HTERT RPE-1 (cell line): ENCODE results near the gene SH2B2.

Experiments
- in situ Hi-C: fragments of 300-500 bp; cut with MboI; formaldehyde crosslinking; loops from 4 replicates; pipeline ENCODE4 v1.14.3; 2020; ENCODE audit warnings: low sequenced_read_pairs

The SH2B2 gene

DNA sequence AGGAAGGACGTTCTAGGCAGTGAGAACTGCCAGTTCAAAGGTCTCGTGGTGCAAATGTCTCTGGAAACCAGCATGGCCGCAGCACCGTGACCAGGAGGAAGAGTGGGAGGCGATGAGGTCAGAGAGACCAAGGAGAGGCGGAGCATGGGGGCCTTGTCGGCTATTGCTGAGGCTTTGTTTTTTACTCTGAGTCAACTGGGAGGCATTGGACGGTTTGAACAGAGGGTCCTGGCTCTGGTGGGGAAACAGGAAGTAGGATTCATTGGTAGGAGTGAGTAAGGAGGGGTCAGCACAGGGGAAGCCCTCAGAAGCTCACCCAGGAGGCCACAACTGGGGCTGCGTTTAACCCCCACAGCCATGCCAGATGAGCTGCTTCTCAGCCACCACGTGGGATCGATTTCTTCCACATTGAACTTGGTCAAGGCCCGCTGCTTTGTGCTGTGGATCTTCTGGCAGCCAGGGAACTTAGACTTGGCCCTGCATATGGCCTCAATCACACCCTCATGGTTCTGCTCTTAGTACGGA, 22.2 kb upstream of the SH2B2 start:
- in situ Hi-C loops, result no loop called here

DNA sequence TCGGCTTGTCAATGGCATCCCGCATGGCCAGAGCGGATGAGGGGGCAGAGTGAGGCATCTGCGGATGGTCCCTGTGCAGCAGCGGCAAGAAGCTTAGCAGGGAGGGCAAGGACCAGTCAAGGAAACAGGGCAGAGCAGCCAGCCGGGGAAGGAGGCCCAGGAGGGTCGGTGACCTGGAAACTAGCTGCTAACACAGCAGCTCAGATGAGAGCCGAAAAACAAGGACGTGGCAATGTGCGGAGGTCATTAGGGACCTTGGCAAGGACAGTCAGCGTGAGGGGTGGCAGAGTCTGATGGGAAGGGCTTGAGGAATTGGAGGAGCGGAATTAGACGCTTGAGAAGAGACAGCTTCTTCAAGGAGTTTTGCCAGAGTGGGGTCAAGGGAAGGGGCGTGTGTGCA, 20.1 kb upstream of the SH2B2 start:
- in situ Hi-C loops, result no loop called here

DNA sequence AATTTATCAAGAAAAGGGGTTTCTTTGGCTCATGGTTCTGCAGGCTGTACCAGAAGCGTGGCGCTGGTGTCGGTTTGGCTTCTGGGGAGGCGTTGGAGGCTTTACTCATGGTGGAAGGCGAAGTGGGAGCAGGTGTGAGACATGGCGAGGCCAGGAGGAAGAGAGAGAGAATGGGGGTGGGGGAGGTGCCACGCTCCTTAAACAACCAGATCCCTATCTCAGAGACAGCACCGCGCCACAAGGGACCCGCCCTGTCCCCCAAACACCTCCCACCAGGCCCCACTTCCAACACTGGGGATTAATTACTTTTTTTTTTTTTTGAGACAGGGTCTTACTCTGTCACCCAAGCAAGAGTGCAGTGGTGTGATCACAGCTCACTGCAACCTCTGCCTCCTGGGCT, 18.0 kb upstream of the SH2B2 start:
- in situ Hi-C loops, result no loop called here

- in situ Hi-C loops, result no loop called here
Measured at GRCh38 chr7:102270178-102270887, 16.3 kb upstream of the SH2B2 start.

DNA sequence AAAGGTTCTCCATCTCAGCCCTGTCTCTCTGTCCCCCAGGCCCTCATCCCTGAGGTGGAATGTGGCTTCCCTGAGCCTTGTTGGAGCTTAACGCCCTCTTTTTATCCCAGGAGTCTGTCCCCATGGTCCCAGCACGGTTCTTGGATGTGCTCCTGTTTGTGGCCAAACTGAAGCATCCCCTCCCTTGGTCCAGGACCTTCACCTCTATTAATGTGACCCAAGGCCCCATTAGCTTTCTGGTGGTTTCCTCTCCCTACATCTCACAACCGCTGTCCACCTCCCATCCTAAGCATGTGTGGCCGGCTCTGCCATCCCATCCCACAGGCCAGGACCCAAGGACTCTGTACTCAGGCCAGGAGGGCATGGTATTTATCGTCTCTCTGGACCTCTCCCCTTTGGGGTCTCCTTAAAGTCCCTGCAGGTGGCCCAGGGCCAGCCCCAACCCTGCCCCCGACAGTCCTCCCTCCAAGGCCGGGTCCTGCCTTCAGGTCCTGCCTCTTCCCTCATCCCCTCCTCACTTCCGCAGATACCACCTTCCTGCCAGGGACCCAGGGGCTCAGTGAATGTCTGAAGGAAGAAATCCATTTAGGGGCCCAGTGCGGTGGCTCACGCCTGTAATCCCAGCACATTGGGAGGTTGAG, 15.4 kb upstream of the SH2B2 start:
- in situ Hi-C loops, result no loop called here

- in situ Hi-C loops, result no loop called here
Measured at GRCh38 chr7:102272075-102272916, 14.4 kb upstream of the SH2B2 start.

GRCh38 chr7:102272917-102273748, 13.5 kb upstream of the SH2B2 start:
- in situ Hi-C loops, result no loop called here

- in situ Hi-C loops, result no loop called here
Measured at GRCh38 chr7:102273749-102274712, 12.6 kb upstream of the SH2B2 start.

DNA sequence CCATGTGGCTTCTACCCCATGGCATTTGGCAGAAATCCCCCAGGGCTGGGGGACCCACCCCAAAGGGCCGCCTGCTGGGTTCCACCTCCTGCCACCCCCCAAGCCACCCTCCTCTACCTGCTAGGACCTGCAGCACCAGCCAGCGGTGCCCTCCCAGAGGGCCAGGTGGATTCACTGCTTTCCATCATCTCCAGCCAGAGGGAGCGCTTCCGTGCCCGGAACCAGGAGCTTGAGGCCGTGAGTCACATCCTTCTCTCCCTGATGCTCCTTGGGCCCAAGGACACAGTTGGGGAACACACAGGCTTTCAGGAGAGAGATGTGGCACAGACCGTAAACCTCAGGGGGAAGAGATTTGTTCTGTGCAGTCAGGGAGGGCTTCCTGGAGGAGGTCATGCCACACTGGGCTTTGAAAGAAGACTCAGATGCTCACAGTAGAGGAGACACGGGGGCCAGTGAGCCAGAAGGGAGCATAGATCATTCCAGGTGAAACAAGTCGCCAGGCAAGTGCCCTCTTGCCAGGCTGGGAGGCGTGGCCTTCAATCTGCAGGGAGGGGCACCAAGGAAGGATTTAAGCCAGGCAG, 11.5 kb upstream of the SH2B2 start:
- in situ Hi-C loops, result no loop called here

GRCh38 chr7:102277901-102278300, 8.8 kb upstream of the SH2B2 start:
- in situ Hi-C loops, result no loop called here

DNA sequence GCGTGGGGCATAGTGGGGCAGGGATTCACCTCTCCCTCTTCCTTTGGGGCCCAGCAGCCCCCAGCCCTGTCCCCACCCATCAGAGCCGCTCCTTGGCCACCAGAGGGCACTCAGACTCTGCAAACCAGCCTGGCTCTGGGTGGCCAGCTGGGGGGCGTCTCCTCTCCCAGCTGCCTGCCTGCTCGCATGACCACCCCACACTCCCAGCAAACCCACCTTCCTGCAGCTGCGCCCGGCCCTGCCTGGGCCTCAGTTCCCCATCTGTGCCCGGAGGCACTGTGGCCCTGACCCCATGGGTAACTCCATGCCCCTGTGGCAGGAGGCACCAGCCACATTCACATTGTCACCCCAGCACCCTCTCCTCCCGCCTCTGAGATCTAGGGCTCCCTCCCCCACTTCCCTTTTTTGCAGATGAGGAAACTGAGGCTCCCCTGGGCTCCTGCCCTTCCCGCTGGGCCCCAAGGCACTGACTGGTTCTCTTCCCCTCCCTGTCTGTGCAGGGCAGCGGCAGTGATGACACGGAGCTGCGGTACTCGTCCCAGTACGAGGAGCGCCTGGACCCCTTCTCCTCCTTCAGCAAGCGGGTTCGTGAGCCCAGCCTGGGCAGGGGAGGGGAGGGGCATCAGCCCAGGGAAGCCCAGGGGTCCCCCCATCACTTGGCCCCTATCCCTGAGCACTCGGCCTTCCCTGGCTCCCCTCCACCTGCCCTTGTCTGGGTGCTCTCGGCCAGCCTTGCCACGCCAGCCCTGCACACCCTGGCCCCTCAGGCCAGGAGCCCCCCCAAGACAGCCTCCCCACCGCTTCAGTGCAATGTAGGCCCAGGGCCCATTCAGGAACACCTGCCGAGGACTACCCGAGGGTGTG, 6.9 kb upstream of the SH2B2 start:
- in situ Hi-C loops, result no loop called here

DNA sequence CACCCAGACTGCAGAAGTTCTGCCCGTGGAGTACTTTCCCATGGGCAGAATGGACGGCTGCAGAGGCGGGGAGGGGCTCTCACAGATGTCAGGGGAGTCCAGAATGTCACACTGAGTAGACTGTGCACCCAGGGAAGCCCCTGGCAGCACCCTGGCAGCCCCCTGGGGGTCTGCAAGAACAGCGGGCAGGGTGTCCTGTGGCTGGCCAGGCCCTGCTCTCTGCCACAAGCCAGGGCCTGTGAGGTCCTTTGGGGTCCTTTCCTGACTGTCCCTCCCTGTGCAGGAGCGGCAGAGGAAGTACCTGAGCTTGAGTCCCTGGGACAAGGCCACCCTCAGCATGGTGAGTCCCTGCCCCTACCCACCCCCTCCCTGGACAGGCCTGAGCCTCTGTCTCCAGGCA, 6.1 kb upstream of the SH2B2 start:
- in situ Hi-C loops, result no loop called here

- in situ Hi-C loops, result no loop called here
Measured at GRCh38 chr7:102281785-102282184, 4.9 kb upstream of the SH2B2 start.

GRCh38 chr7:102282465-102283362, 4.0 kb upstream of the SH2B2 start:
- in situ Hi-C loops, result no loop called here

DNA sequence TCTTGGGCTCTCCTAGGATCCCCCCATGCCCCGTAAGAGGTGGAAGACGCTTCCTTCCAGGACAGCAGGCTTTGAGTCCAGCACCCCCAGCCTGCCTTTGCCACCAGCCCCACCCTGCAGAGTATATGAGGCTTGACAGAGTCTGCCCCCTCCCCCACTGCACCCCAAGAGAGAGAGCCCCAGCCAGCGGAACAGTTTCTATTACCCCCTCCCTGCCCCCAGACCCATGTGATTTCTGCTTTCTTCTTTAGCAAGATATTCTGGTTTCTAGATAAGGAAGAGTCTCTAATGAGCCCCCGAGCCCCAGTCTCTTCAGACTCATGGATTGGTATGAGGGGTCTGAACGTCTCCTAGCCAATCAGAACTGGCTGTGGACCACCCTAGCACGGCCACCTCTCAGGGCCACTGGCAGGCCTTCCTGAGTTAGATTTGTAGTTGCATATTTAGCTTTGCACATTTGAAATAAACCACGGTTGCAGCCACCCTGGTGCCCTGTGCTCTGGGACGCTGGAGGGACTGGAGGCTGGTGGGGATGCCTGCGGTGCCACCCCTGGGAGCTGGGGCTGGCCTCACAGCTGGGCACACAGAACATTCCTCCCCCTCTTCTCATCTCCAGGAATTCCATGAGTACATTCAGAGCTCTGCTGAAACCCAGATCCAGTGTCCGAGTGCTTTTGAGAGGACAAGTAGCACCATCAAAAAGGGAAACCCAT, 3.0 kb upstream of the SH2B2 start:
- in situ Hi-C loops, result no loop called here

GRCh38 chr7:102284399-102284798, 2.3 kb upstream of the SH2B2 start:
- in situ Hi-C loops, result no loop called here
